GM19467 (cell line): ENCODE results near the gene RAP1GAP.

Experiments
- ATAC-seq: cut with Tn5 transposase; IDR thresholded peaks from one replicate; pipeline ENCODE4 v1.9.1; 2021; ENCODE audit warnings: mild to moderate bottlenecking, moderate library complexity; ENCODE audit not compliant: unreplicated experiment

RAP1GAP gene

GRCh38 chr1:21630571-21631343 lies 38.4 kb downstream of the RAP1GAP start:
- ATAC-seq, result no peak

GRCh38 chr1:21629971-21630370 lies 39.2 kb downstream of the RAP1GAP start:
- no peak for ATAC-seq

- no peak for ATAC-seq
Measured at GRCh38 chr1:21628798-21629393, 40.3 kb downstream of the RAP1GAP start.

- ATAC-seq, result no peak
Measured at GRCh38 chr1:21626921-21627339, 42.2 kb downstream of the RAP1GAP start.

GRCh38 chr1:21625390-21626190 lies 43.6 kb downstream of the RAP1GAP start:
- ATAC-seq, result no peak

GRCh38 chr1:21624571-21625389 lies 44.4 kb downstream of the RAP1GAP start:
- ATAC-seq, result no peak

- ATAC-seq, result no peak
Measured at GRCh38 chr1:21623410-21623961, 45.7 kb downstream of the RAP1GAP start.

GRCh38 chr1:21622466-21623315 lies 46.5 kb downstream of the RAP1GAP start:
- no peak for ATAC-seq

- ATAC-seq, result no peak
Measured at GRCh38 chr1:21621761-21622436, 47.3 kb downstream of the RAP1GAP start.

- no peak for ATAC-seq
Measured at GRCh38 chr1:21621051-21621450, 48.1 kb downstream of the RAP1GAP start.

GRCh38 chr1:21620496-21620895 lies 48.7 kb downstream of the RAP1GAP start:
- ATAC-seq, result no peak

GRCh38 chr1:21620011-21620410 lies 49.1 kb downstream of the RAP1GAP start:
- no peak for ATAC-seq

- no peak for ATAC-seq
Measured at GRCh38 chr1:21619375-21619947, 49.7 kb downstream of the RAP1GAP start.

- no peak for ATAC-seq
Measured at GRCh38 chr1:21618561-21619374, 50.4 kb downstream of the RAP1GAP start.

GRCh38 chr1:21618059-21618458 lies 51.1 kb downstream of the RAP1GAP start:
- no peak for ATAC-seq

- ATAC-seq, result no peak
Measured at GRCh38 chr1:21617126-21617738, 51.9 kb downstream of the RAP1GAP start.

- no peak for ATAC-seq
Measured at GRCh38 chr1:21616372-21616771, 52.8 kb downstream of the RAP1GAP start.
